HepG2 (cell line): ENCODE data around the gene EOLA2. TPM values are rescaled to one million over a fixed set of nuclear protein-coding genes. Genes with fewer than 3 reads are reported as not detected.

Experiments
- ATAC-seq: fragments of 200-7000 bp; cut with Tn5 transposase; 3 replicates; pipeline ENCODE4 v1.9.1; 2020; ENCODE audit warnings: mild to moderate bottlenecking, moderate library complexity
- BruUV-seq: library from RNA; stranded (reverse); fragments of 400-500 nt; replicated peaks from 2 replicates; lab custom pipeline; 2021; lab: Mats Ljungman, UMichigan
- CTCF ChIA-PET: fragments of 300-600 bp; formaldehyde crosslinking; extraction: SDS; loops from one replicate; lab custom pipeline; 2021; ENCODE audit warnings: low total read pairs, inconsistent platforms, low intra/inter-chr PET ratio; lab: Yijun Ruan, JAX
- POLR2A ChIA-PET: fragments of 350-600 bp; sonication (Branson Sonifier 250); formaldehyde crosslinking; loops from one replicate; lab custom pipeline; 2020; ENCODE audit warnings: antibody characterized with exemption, inconsistent platforms; lab: Yijun Ruan, JAX
- DNase-seq: peaks from one replicate; pipeline ENCODE4 v3.0.0-alpha.2; 2015; ENCODE audit warnings: low spot score
- FAIRE-seq: peaks from 3 replicates; lab custom pipeline; 2011; peaks lifted over from hg19 to GRCh38; lab: Jason Lieb, UNC
- H2AFZ ChIP-seq: one replicate; pipeline ENCODE4 v1.6.1; 2011; ENCODE audit warnings: low read length, inconsistent platforms
- H3K27ac ChIP-seq: fragments of 300-600 bp; 3 replicates; pipeline ENCODE4 v1.8.0; 2011; ENCODE audit warnings: mixed run types, mild to moderate bottlenecking, mixed read lengths, low read length, inconsistent platforms; ENCODE audit not compliant: insufficient read depth; ENCODE audit errors: extremely low read length
- H3K27me3 ChIP-seq, 2 experiments: fragments of 200-600 bp in 1 of 2; 2 replicates in 1 of 2; 3 replicates in 1 of 2; pipeline versions ENCODE4 v1.6.0 to v1.8.0; 2011; ENCODE audit warnings: low read length in 2 of 2, mild to moderate bottlenecking in 2 of 2, moderate library complexity in 2 of 2, inconsistent platforms in 1 of 2; ENCODE audit not compliant: insufficient read depth in 2 of 2, control insufficient read depth in 1 of 2
- H3K36me3 ChIP-seq, 2 experiments: fragments of 200-600 bp in 1 of 2; replicated peaks in 1 of 2; 2 replicates in 1 of 2; 3 replicates in 1 of 2; pipeline versions ENCODE4 v1.5.1 to v1.8.0; 2011; ENCODE audit warnings: low read length in 2 of 2, inconsistent platforms in 1 of 2; ENCODE audit not compliant: insufficient read depth in 2 of 2, control insufficient read depth in 1 of 2
- H3K4me1 ChIP-seq: 2 replicates; pipeline ENCODE4 v1.5.1; 2012; ENCODE audit warnings: low read length, inconsistent platforms; ENCODE audit not compliant: insufficient read depth
- H3K4me2 ChIP-seq: 2 replicates; pipeline ENCODE4 v1.6.0; 2011; ENCODE audit warnings: low read depth, low read length, inconsistent platforms
- H3K4me3 ChIP-seq, 3 experiments: fragments of 200-600 bp in 1 of 3; sonication (generic), shearing (Covaris generic) in 1 of 3; replicated peaks in 1 of 3; 2 replicates each; pipeline ENCODE4 v1.5.1; 2011 to 2016; ENCODE audit warnings: low read length in 3 of 3, inconsistent platforms in 2 of 3, low read depth in 2 of 3, mild to moderate bottlenecking in 2 of 3, control low read depth in 1 of 3, mixed read lengths in 1 of 3; ENCODE audit not compliant: insufficient read depth in 1 of 3
- H3K79me2 ChIP-seq: one replicate; pipeline ENCODE4 v1.6.1; 2011; ENCODE audit warnings: low read length, inconsistent platforms; ENCODE audit not compliant: insufficient read depth
- H3K9ac ChIP-seq: 2 replicates; pipeline ENCODE4 v1.6.0; 2011; ENCODE audit warnings: mild to moderate bottlenecking, low read depth, low read length, inconsistent platforms; ENCODE audit not compliant: insufficient read depth
- H3K9me3 ChIP-seq: 2 replicates; pipeline ENCODE4 v1.5.1; 2012; ENCODE audit warnings: mild to moderate bottlenecking, low read length
- H4K20me1 ChIP-seq: 2 replicates; pipeline ENCODE4 v1.6.0; 2011; ENCODE audit warnings: inconsistent platforms, mild to moderate bottlenecking, low read length, moderate library complexity; ENCODE audit not compliant: insufficient read depth
- AGO2 ChIP-seq: fragments of 200-400 bp; formaldehyde crosslinking; optimal IDR thresholded peaks from 2 replicates; pipeline ENCODE3; 2017; ENCODE audit warnings: mild to moderate bottlenecking, low read depth, low read length, moderate library complexity
- ATM ChIP-seq: fragments of 450-650 bp; IDR thresholded peaks from 2 replicates; pipeline ENCODE4 v1.7.1; 2017; ENCODE audit warnings: mild to moderate bottlenecking, borderline replicate concordance
- BRD4 ChIP-seq: sonication (generic); formaldehyde crosslinking; IDR thresholded peaks from 2 replicates; pipeline ENCODE4 v1.4.0; 2020; ENCODE audit warnings: missing genetic modification reagents
- FOXA1 ChIP-seq, 2 experiments: fragments of 450-650 bp in 1 of 2; sonication (generic) in 1 of 2; formaldehyde crosslinking in 1 of 2; IDR thresholded peaks; 2 replicates each; pipeline versions ENCODE4 v1.4.0 to v1.6.1; 2016 to 2020; ENCODE audit warnings: missing genetic modification reagents in 1 of 2
- SYNCRIP ChIP-seq: fragments of 200-400 bp; formaldehyde crosslinking; IDR thresholded peaks from 2 replicates; pipeline ENCODE4 v1.6.1; 2018; ENCODE audit warnings: mild to moderate bottlenecking, low read depth, low read length; ENCODE audit not compliant: insufficient read depth
- WIZ ChIP-seq: sonication (generic); formaldehyde crosslinking; IDR thresholded peaks from 2 replicates; pipeline ENCODE4 v1.5.1; 2020; ENCODE audit warnings: mild to moderate bottlenecking, missing genetic modification reagents
- ZKSCAN1 ChIP-seq: fragments of 150-350 bp; IDR thresholded peaks from 2 replicates; pipeline ENCODE4 v1.6.1; 2014; ENCODE audit warnings: low read length
- ZNF143 ChIP-seq: sonication (generic); formaldehyde crosslinking; IDR thresholded peaks from 2 replicates; pipeline ENCODE4 v1.4.0; 2020; ENCODE audit warnings: missing genetic modification reagents
- ZNF619 ChIP-seq: sonication (generic); formaldehyde crosslinking; IDR thresholded peaks from 2 replicates; pipeline ENCODE4 v1.4.0; 2020; ENCODE audit warnings: mild to moderate bottlenecking, missing genetic modification reagents
- ZNF703 ChIP-seq: sonication (generic); formaldehyde crosslinking; IDR thresholded peaks from 2 replicates; pipeline ENCODE4 v1.5.1; 2020; ENCODE audit warnings: missing genetic modification reagents, mild to moderate bottlenecking, moderate library complexity, borderline replicate concordance
- ZSCAN25 ChIP-seq: sonication (generic); formaldehyde crosslinking; IDR thresholded peaks from 2 replicates; pipeline ENCODE4 v1.8.0; 2022; ENCODE audit warnings: mild to moderate bottlenecking, missing genetic modification reagents
- WGBS: methylation state at CpG from one replicate; pipeline ENCODE4 v1.1.6; 2017; ENCODE audit warnings: low lambda C conversion rate; 5-methylcytosine and 5-hydroxymethylcytosine counted together
- in situ Hi-C: cut with HindIII; loops from 2 replicates; pipeline ENCODE4 v1.10.0; 2017; ENCODE audit warnings: low pct_unique_long_range_greater_than_20kb; ENCODE audit not compliant: extremely low pct_ligation_motif_present
- intact Hi-C: fragments of 100-400 bp; cut with micrococcal nuclease; formaldehyde crosslinking; loops from one replicate; pipeline ENCODE4 v1.10.0; 2022; ENCODE audit not compliant: unreplicated experiment
- polyA plus RNA-seq, 8 experiments: library from polyadenylated mRNA; depleted of rRNA in 3 of 8; stranded (reverse) in 7 of 8; unstranded in 1 of 8; fragments of >200 nt; fragmentation: Illumina TruSeq in 4 of 8; extraction: Trizol in 4 of 8; gene quantifications; 2 replicates each; pipeline versions ENCODE4 v1.2.1 to v1.2.3, GENCODE V29; 2011 to 2016; ENCODE audit warnings: low read depth in 4 of 8, missing spikeins in 1 of 8, mixed read lengths in 1 of 8; ENCODE audit not compliant: insufficient read depth in 1 of 8
- total RNA-seq, 5 experiments: library from RNA; depleted of rRNA; stranded (reverse); fragments of >200 nt; fragmentation: Illumina TruSeq; extraction: Trizol; gene quantifications; 2 replicates each; pipeline ENCODE4 v1.2.3, GENCODE V29; 2016; ENCODE audit warnings: low read depth in 1 of 5
- TF ChIP-seq, protein P1 (sequence below): sonication (generic); formaldehyde crosslinking; IDR thresholded peaks from 2 replicates; pipeline ENCODE4 v1.4.0; 2020; ENCODE audit warnings: mild to moderate bottlenecking, missing genetic modification reagents
- TF ChIP-seq, protein P2 (sequence below): sonication (generic); formaldehyde crosslinking; IDR thresholded peaks from 2 replicates; pipeline ENCODE4 v1.5.1; 2020; ENCODE audit warnings: mild to moderate bottlenecking, missing genetic modification reagents, borderline replicate concordance
- TF ChIP-seq, protein P3 (sequence below), 2 experiments: sonication (generic) in 1 of 2; formaldehyde crosslinking in 1 of 2; IDR thresholded peaks; 2 replicates each; pipeline versions ENCODE4 v1.4.0 to v1.6.1; 2018 to 2020; ENCODE audit warnings: missing genetic modification reagents in 2 of 2, borderline replicate concordance in 1 of 2, low read depth in 1 of 2, mild to moderate bottlenecking in 1 of 2, missing biosample characterization in 1 of 2

EOLA2 gene
- total and polyA plus RNA-seq, 2 of the 13 experiments (the other 11 are each of a cell fraction or from before 2014, with no cell fraction given), result 20.4 to 22.0 TPM

DNA sequence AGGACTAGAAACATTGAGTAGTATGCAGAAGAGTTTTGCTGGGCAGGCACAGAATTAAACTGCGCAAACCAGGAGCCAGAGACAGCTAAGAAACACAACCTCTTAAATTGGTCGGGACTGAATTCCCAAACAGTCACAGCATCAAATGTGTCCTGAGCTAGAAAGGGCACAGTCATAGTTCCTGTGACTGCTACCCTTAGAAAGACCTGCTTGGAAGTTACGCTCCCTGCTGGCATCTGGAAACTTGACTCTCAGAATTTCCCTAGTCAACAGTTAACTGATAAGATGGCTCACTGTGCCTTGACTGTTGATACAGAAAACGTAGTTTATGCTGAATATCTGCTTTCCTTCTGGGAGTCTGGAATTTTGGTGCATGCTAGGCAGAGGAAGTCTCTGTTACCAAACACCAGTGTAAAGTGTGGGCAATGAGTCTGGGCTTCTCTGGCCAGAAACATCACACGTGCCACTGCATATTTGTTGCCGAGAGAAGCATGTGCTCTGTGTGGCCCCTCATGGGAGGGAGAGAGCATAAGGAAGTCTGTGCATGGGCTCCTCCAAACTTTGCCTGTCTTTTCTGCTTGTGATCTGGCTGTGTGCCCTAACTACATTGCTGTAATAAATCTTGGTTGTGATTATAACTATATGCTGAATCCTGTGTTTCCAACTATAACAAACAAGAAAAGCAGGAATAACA lies 11.6 kb upstream of the EOLA2 start:
- WGBS, result 100% methylated on average over 3 of the region's 6 CpGs
- in situ Hi-C loops, result loop anchor here (25.0 kb wide), 3 partner anchors 412 to 737 kb away; partner anchors contain the start of genes MAMLD1 and MTMR1
- TF ChIP-seq SYNCRIP (no peak), ZNF143 (CRISPR knock-in tag) (no peak), ZNF703 (CRISPR knock-in tag) (no peak), ATM (no peak), ZKSCAN1 (no peak), ZNF619 (CRISPR knock-in tag) (no peak), BRD4 (CRISPR knock-in tag) (no peak), AGO2 (no peak), FOXA1 (IDR thresholded peaks at IDR 0.05) (no peak), FOXA1 (CRISPR knock-in tag; IDR thresholded peaks at IDR 0.05) (no peak), WIZ (no peak), ZSCAN25 (no peak)
- TF ChIP-seq, protein P1, sequence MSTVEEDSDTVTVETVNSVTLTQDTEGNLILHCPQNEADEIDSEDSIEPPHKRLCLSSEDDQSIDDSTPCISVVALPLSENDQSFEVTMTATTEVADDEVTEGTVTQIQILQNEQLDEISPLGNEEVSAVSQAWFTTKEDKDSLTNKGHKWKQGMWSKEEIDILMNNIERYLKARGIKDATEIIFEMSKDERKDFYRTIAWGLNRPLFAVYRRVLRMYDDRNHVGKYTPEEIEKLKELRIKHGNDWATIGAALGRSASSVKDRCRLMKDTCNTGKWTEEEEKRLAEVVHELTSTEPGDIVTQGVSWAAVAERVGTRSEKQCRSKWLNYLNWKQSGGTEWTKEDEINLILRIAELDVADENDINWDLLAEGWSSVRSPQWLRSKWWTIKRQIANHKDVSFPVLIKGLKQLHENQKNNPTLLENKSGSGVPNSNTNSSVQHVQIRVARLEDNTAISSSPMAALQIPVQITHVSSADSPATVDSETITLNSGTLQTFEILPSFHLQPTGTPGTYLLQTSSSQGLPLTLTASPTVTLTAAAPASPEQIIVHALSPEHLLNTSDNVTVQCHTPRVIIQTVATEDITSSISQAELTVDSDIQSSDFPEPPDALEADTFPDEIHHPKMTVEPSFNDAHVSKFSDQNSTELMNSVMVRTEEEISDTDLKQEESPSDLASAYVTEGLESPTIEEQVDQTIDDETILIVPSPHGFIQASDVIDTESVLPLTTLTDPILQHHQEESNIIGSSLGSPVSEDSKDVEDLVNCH, result no peak
- TF ChIP-seq, protein P2, sequence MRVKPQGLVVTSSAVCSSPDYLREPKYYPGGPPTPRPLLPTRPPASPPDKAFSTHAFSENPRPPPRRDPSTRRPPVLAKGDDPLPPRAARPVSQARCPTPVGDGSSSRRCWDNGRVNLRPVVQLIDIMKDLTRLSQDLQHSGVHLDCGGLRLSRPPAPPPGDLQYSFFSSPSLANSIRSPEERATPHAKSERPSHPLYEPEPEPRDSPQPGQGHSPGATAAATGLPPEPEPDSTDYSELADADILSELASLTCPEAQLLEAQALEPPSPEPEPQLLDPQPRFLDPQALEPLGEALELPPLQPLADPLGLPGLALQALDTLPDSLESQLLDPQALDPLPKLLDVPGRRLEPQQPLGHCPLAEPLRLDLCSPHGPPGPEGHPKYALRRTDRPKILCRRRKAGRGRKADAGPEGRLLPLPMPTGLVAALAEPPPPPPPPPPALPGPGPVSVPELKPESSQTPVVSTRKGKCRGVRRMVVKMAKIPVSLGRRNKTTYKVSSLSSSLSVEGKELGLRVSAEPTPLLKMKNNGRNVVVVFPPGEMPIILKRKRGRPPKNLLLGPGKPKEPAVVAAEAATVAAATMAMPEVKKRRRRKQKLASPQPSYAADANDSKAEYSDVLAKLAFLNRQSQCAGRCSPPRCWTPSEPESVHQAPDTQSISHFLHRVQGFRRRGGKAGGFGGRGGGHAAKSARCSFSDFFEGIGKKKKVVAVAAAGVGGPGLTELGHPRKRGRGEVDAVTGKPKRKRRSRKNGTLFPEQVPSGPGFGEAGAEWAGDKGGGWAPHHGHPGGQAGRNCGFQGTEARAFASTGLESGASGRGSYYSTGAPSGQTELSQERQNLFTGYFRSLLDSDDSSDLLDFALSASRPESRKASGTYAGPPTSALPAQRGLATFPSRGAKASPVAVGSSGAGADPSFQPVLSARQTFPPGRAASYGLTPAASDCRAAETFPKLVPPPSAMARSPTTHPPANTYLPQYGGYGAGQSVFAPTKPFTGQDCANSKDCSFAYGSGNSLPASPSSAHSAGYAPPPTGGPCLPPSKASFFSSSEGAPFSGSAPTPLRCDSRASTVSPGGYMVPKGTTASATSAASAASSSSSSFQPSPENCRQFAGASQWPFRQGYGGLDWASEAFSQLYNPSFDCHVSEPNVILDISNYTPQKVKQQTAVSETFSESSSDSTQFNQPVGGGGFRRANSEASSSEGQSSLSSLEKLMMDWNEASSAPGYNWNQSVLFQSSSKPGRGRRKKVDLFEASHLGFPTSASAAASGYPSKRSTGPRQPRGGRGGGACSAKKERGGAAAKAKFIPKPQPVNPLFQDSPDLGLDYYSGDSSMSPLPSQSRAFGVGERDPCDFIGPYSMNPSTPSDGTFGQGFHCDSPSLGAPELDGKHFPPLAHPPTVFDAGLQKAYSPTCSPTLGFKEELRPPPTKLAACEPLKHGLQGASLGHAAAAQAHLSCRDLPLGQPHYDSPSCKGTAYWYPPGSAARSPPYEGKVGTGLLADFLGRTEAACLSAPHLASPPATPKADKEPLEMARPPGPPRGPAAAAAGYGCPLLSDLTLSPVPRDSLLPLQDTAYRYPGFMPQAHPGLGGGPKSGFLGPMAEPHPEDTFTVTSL (CRISPR knock-in tag), result no peak
- TF ChIP-seq, protein P3, sequence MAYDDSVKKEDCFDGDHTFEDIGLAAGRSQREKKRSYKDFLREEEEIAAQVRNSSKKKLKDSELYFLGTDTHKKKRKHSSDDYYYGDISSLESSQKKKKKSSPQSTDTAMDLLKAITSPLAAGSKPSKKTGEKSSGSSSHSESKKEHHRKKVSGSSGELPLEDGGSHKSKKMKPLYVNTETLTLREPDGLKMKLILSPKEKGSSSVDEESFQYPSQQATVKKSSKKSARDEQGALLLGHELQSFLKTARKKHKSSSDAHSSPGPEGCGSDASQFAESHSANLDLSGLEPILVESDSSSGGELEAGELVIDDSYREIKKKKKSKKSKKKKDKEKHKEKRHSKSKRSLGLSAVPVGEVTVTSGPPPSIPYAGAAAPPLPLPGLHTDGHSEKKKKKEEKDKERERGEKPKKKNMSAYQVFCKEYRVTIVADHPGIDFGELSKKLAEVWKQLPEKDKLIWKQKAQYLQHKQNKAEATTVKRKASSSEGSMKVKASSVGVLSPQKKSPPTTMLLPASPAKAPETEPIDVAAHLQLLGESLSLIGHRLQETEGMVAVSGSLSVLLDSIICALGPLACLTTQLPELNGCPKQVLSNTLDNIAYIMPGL (CRISPR knock-in tag; IDR thresholded peaks at IDR 0.05; ENCODE audit: borderline replicate concordance in 1 of 2, low read depth in 1 of 2), result no peak
- FAIRE-seq, result no peak
- ChIA-PET CTCF (no interaction called here), POLR2A (no interaction called here)
- no peaks in the 10 kb centered on the region for H3K79me2 ChIP-seq
- H3K27ac ChIP-seq, result no peak overlapping the region
- no peak overlapping the region for H2AFZ ChIP-seq
- no peaks in the 10 kb centered on the region for H3K4me1 ChIP-seq
- no peaks in the 10 kb centered on the region for H3K9me3 ChIP-seq
- no peaks in the 10 kb centered on the region for H3K36me3 ChIP-seq
- DNase-seq, result no peak
- ATAC-seq, result no peak
- H3K27me3 ChIP-seq, result no peaks in the 10 kb centered on the region
- H3K4me2 ChIP-seq, result no peak overlapping the region
- no TSS peak for BruUV-seq
- H3K4me3 ChIP-seq, result no peak overlapping the region
- no peak overlapping the region for H3K9ac ChIP-seq
- intact Hi-C loops, result no loop called here
- H4K20me1 ChIP-seq, result no peaks in the 10 kb centered on the region
